Natural killer cell (primary cell): ENCODE results near the gene KLHL14. TPM values are rescaled to one million over a fixed set of nuclear protein-coding genes. Genes with fewer than 3 reads are reported as not detected.

Experiments
- ATAC-seq, 3 donors: fragments of 150-1000 bp in 2 of 3; fragments of 200-7000 bp in 1 of 3; cut with Tn5 transposase; 1 replicate in 1 of 3; 2 replicates in 2 of 3; pipeline ENCODE4 v1.10.0; 2021; ENCODE audit warnings: mild to moderate bottlenecking in 2 of 3, moderate library complexity in 2 of 3
- DNase-seq, 2 donors: peaks; one replicate each; pipeline versions ENCODE4 v3.0.0 to v3.0.0-alpha.2; 2013 to 2021; ENCODE audit warnings: mixed read lengths in 1 of 2
- H3K27ac ChIP-seq: one replicate; pipeline ENCODE4 v1.5.1; 2013; ENCODE audit warnings: mild to moderate bottlenecking, low read length
- H3K27me3 ChIP-seq: one replicate; pipeline ENCODE4 v1.6.1; 2013; ENCODE audit warnings: low read length; ENCODE audit not compliant: control insufficient read depth, insufficient read depth
- H3K36me3 ChIP-seq: one replicate; pipeline ENCODE4 v1.6.1; 2013; ENCODE audit warnings: low read length; ENCODE audit not compliant: control insufficient read depth, insufficient read depth
- H3K4me1 ChIP-seq: one replicate; pipeline ENCODE4 v1.6.1; 2013; ENCODE audit warnings: low read length; ENCODE audit not compliant: control insufficient read depth, insufficient read depth
- H3K4me3 ChIP-seq: one replicate; pipeline ENCODE4 v1.5.1; 2013; ENCODE audit warnings: low read length
- H3K9me3 ChIP-seq: one replicate; pipeline ENCODE4 v1.6.1; 2013; ENCODE audit warnings: low read length; ENCODE audit not compliant: control insufficient read depth, insufficient read depth
- H3K27ac Mint-ChIP-seq, 2 donors: one replicate each; pipeline ENCODE4 v1.8.0; 2022; ENCODE audit warnings: mild to moderate bottlenecking in 2 of 2, mixed read lengths in 2 of 2, moderate library complexity in 1 of 2
- H3K27me3 Mint-ChIP-seq, 2 donors: one replicate each; pipeline ENCODE4 v1.8.0; 2022; ENCODE audit warnings: low read depth in 2 of 2, mixed read lengths in 2 of 2
- H3K36me3 Mint-ChIP-seq: one replicate; pipeline ENCODE4 v1.8.0; 2022; ENCODE audit warnings: mixed read lengths
- H3K4me1 Mint-ChIP-seq, 2 donors: one replicate each; pipeline ENCODE4 v1.8.0; 2022; ENCODE audit warnings: mixed read lengths in 2 of 2
- H3K4me3 Mint-ChIP-seq: one replicate; pipeline ENCODE4 v1.8.0; 2022; ENCODE audit warnings: mild to moderate bottlenecking, moderate library complexity, mixed read lengths
- H3K9me3 Mint-ChIP-seq, 2 donors: one replicate each; pipeline ENCODE4 v1.8.0; 2022; ENCODE audit warnings: mixed read lengths in 2 of 2
- CTCF ChIP-seq: fragments of 200-600 bp; IDR thresholded peaks from one replicate; pipeline ENCODE4 v1.8.0; 2022; ENCODE audit warnings: antibody characterized with exemption
- WGBS: methylation state at CpG from one replicate; pipeline ENCODE4 v1.1.7; 2013; ENCODE audit warnings: missing lambda C conversion rate; ENCODE audit not compliant: insufficient coverage; 5-methylcytosine and 5-hydroxymethylcytosine counted together
- intact Hi-C: fragments of 100-400 bp; cut with micrococcal nuclease; formaldehyde crosslinking; loops from one replicate; pipeline ENCODE4 v1.14.2; 2022
- total RNA-seq, 4 donors: library from RNA; stranded (reverse); fragments of 120-200 nt in 1 of 4; gene quantifications; one replicate each; pipeline versions ENCODE4 v1.2.3 to v1.2.4, GENCODE V29; 2013 to 2022

Gene KLHL14
- total RNA-seq, 3 donors from 2014 or later (not counting 1 experiment from before 2014, with no cell fraction given) = 0.26 to 0.28 TPM; not detected in 1

GRCh38 chr18:32683044-32683443 is 89.8 kb downstream of the KLHL14 start:
- Mint-ChIP-seq H3K4me3 (no peak overlapping the region), H3K9me3 (peaks cover 0 to 2% of the 10 kb centered on the region in 2 donors), H3K4me1 (no peaks in the 10 kb centered on the region), H3K36me3 (no peaks in the 10 kb centered on the region), H3K27ac (no peak overlapping the region), H3K27me3 (no peaks in the 10 kb centered on the region)
- no peaks in the 10 kb centered on the region for H3K4me1 ChIP-seq
- no peak for ATAC-seq
- no peaks in the 10 kb centered on the region for H3K27me3 ChIP-seq
- DNase-seq = no peak
- no peak overlapping the region for H3K4me3 ChIP-seq
- intact Hi-C loops = no loop called here
- H3K36me3 ChIP-seq = no peaks in the 10 kb centered on the region
- WGBS = 76% methylated on average over 4 of the region's 4 CpGs
- H3K27ac ChIP-seq = no peak overlapping the region
- TF ChIP-seq CTCF = no peak
- no peaks in the 10 kb centered on the region for H3K9me3 ChIP-seq

GRCh38 chr18:32677578-32677977 is 95.2 kb downstream of the KLHL14 start:
- intact Hi-C loops = no loop called here
- H3K9me3 ChIP-seq = no peaks in the 10 kb centered on the region
- no peaks in the 10 kb centered on the region for H3K4me1 Mint-ChIP-seq
- ATAC-seq (no peak), DNase-seq (no peak)
- no peak overlapping the region for H3K4me3 Mint-ChIP-seq
- peaks cover 0 to 2% of the 10 kb centered on the region in 2 donors for H3K9me3 Mint-ChIP-seq
- no peaks in the 10 kb centered on the region for H3K36me3 ChIP-seq
- H3K27ac Mint-ChIP-seq = no peak overlapping the region
- H3K36me3 Mint-ChIP-seq = no peaks in the 10 kb centered on the region
- H3K27ac ChIP-seq = no peak overlapping the region
- H3K4me1 ChIP-seq = no peaks in the 10 kb centered on the region
- peaks cover 5 to 10% of the 10 kb centered on the region in 2 donors for H3K27me3 Mint-ChIP-seq
- no peak overlapping the region for H3K4me3 ChIP-seq
- TF ChIP-seq CTCF = no peak
- H3K27me3 ChIP-seq = no peaks in the 10 kb centered on the region

- Mint-ChIP-seq H3K27me3 (peaks cover 5 to 10% of the 10 kb centered on the region in 2 donors), H3K4me1 (no peaks in the 10 kb centered on the region), H3K4me3 (no peak overlapping the region), H3K9me3 (no peaks in the 10 kb centered on the region), H3K36me3 (no peaks in the 10 kb centered on the region), H3K27ac (no peak overlapping the region)
- 46% methylated on average over 2 of the region's 2 CpGs for WGBS
- Histone ChIP-seq H3K27ac (no peak overlapping the region), H3K27me3 (no peaks in the 10 kb centered on the region), H3K4me3 (no peak overlapping the region), H3K36me3 (no peaks in the 10 kb centered on the region), H3K4me1 (no peaks in the 10 kb centered on the region), H3K9me3 (no peaks in the 10 kb centered on the region)
- no peak for TF ChIP-seq CTCF
- DNase-seq = no peak
- ATAC-seq = no peak
- intact Hi-C loops = no loop called here
These were observed 98.3 kb downstream of the KLHL14 start for GRCh38 chr18:32674491-32674890.

GRCh38 chr18:32672398-32672797 is 100.4 kb downstream of the KLHL14 start:
- no peak for TF ChIP-seq CTCF
- Mint-ChIP-seq H3K27ac (no peak overlapping the region), H3K36me3 (no peaks in the 10 kb centered on the region), H3K4me1 (no peaks in the 10 kb centered on the region), H3K27me3 (peaks cover 5 to 10% of the 10 kb centered on the region in 2 donors), H3K4me3 (no peak overlapping the region), H3K9me3 (no peaks in the 10 kb centered on the region)
- no peak for DNase-seq
- intact Hi-C loops = no loop called here
- no peak overlapping the region for H3K27ac ChIP-seq
- H3K36me3 ChIP-seq = no peaks in the 10 kb centered on the region
- WGBS = no CpG with 5 or more reads among the region's 1 CpG
- ATAC-seq = no peak
- H3K4me3 ChIP-seq = no peak overlapping the region
- no peaks in the 10 kb centered on the region for H3K27me3 ChIP-seq
- no peaks in the 10 kb centered on the region for H3K9me3 ChIP-seq
- no peaks in the 10 kb centered on the region for H3K4me1 ChIP-seq
